T-helper 22 cell (primary cell): ENCODE data around the gene WARS2.

Experiments used
- DNase-seq: peaks from one replicate; pipeline ENCODE4 v3.0.0-alpha.2; 2020; ENCODE audit warnings: low read depth

WARS2 gene

GRCh38 chr1:118999348-119000071, 140.9 kb downstream of the WARS2 start:
- DNase-seq: no peak

GRCh38 chr1:118998171-118998570, 142.3 kb downstream of the WARS2 start:
- DNase-seq: no peak

- no peak for DNase-seq
Observed at GRCh38 chr1:118997225-118997624, 143.2 kb downstream of the WARS2 start.

- DNase-seq: no peak
Observed at GRCh38 chr1:118995312-118996016, 145.0 kb downstream of the WARS2 start.

GRCh38 chr1:118993700-118994026, 146.8 kb downstream of the WARS2 start:
- DNase-seq: no peak

GRCh38 chr1:118992868-118993699, 147.4 kb downstream of the WARS2 start:
- DNase-seq: no peak

- no peak for DNase-seq
Observed at GRCh38 chr1:118992237-118992825, 148.1 kb downstream of the WARS2 start.

- DNase-seq: no peak
Observed at GRCh38 chr1:118991448-118991847, 149.0 kb downstream of the WARS2 start.

GRCh38 chr1:118990513-118991152, 149.8 kb downstream of the WARS2 start:
- no peak for DNase-seq

- DNase-seq: no peak
Observed at GRCh38 chr1:118989878-118990378, 150.5 kb downstream of the WARS2 start.

GRCh38 chr1:118989006-118989815, 151.2 kb downstream of the WARS2 start:
- no peak for DNase-seq

- DNase-seq: no peak
Observed at GRCh38 chr1:118988186-118989005, 152.1 kb downstream of the WARS2 start, which contains the start of gene TBX15. TBX15 (minus strand) TSS chr1:118988343; CDS start chr1:118987795, 548 bp downstream.

GRCh38 chr1:118987468-118988185, 152.8 kb downstream of the WARS2 start:
- no peak for DNase-seq

- DNase-seq: no peak
Observed at GRCh38 chr1:118986555-118987467, 153.6 kb downstream of the WARS2 start.

GRCh38 chr1:118985640-118986554, 154.6 kb downstream of the WARS2 start:
- no peak for DNase-seq

GRCh38 chr1:118984722-118985639, 155.5 kb downstream of the WARS2 start:
- no peak for DNase-seq
